Smooth muscle cell (in vitro differentiated cells): ENCODE results near the gene SHE. TPM values are rescaled to one million over a fixed set of nuclear protein-coding genes. Genes with fewer than 3 reads are reported as not detected.

ENCODE experiments used
- DNase-seq: peaks from one replicate; lab custom pipeline; 2025; ENCODE audit not compliant: unreplicated experiment; lab: John Stamatoyannopoulos, UW
- H2AFZ ChIP-seq: fragments of 200-600 bp; sonication (generic); 2 replicates; pipeline ENCODE4 v1.6.0; 2016; ENCODE audit warnings: antibody characterized with exemption, low read depth, mild to moderate bottlenecking
- H3F3A ChIP-seq: fragments of 200-600 bp; sonication (generic); 2 replicates; pipeline ENCODE4 v1.6.0; 2017; ENCODE audit warnings: antibody characterized with exemption, low read depth
- H3K27ac ChIP-seq: fragments of 200-600 bp; sonication (generic); 2 replicates; pipeline ENCODE4 v1.5.1; 2016; ENCODE audit warnings: low read depth, mild to moderate bottlenecking
- H3K27me3 ChIP-seq: fragments of 200-600 bp; sonication (generic); 2 replicates; pipeline ENCODE4 v1.6.1; 2016; ENCODE audit warnings: low read depth, mild to moderate bottlenecking
- H3K36me3 ChIP-seq: fragments of 200-600 bp; sonication (generic); 2 replicates; pipeline ENCODE4 v1.5.1; 2016; ENCODE audit warnings: low read depth
- H3K4me1 ChIP-seq: fragments of 200-600 bp; sonication (generic); 2 replicates; pipeline ENCODE4 v1.5.1; 2016; ENCODE audit warnings: low read depth
- H3K4me2 ChIP-seq: fragments of 200-600 bp; sonication (generic); 2 replicates; pipeline ENCODE4 v1.6.0; 2016; ENCODE audit warnings: mild to moderate bottlenecking
- H3K4me3 ChIP-seq: fragments of 200-600 bp; sonication (generic); 2 replicates; pipeline ENCODE4 v1.5.1; 2016; ENCODE audit warnings: mild to moderate bottlenecking
- H3K79me2 ChIP-seq: fragments of 200-600 bp; sonication (generic); 2 replicates; pipeline ENCODE4 v1.6.0; 2016; ENCODE audit warnings: low read depth, mild to moderate bottlenecking
- H3K9ac ChIP-seq: fragments of 200-600 bp; sonication (generic); 2 replicates; pipeline ENCODE4 v1.6.0; 2016; ENCODE audit warnings: low read depth
- H3K9me3 ChIP-seq: fragments of 200-600 bp; sonication (generic); replicated peaks from 2 replicates; pipeline ENCODE4 v1.5.1; 2016; ENCODE audit warnings: low read depth
- H4K20me1 ChIP-seq: fragments of 200-600 bp; sonication (generic); 2 replicates; pipeline ENCODE4 v1.6.0; 2016; ENCODE audit warnings: low read depth
- CTCF ChIP-seq: fragments of 200-600 bp; sonication (generic); IDR thresholded peaks from 2 replicates; pipeline ENCODE4 v1.5.1; 2017; ENCODE audit warnings: borderline replicate concordance, mild to moderate bottlenecking, antibody characterized with exemption; ENCODE audit not compliant: insufficient read depth, poor library complexity, severe bottlenecking
- WGBS: methylation state at CpG from one replicate; pipeline ENCODE4 v1.1.7; 2016; ENCODE audit warnings: low lambda C conversion rate; 5-methylcytosine and 5-hydroxymethylcytosine counted together
- polyA plus RNA-seq: library from polyadenylated mRNA; unstranded; fragments of >200 nt; fragmentation: Nextera tagmentation; extraction: Ambion mirVana; gene quantifications from 2 replicates; pipeline ENCODE4 v1.2.1, GENCODE V29; 2016
- total RNA-seq: library from RNA; depleted of rRNA; stranded (reverse); fragments of >200 nt; gene quantifications from 2 replicates; pipeline ENCODE4 v1.2.3, GENCODE V29; 2014

SHE gene
- total and polyA plus RNA-seq, 2 experiments from 2014 or later = 0.39 to 0.45 TPM

GRCh38 chr1:154549202-154549770 is 47.1 kb upstream of the SHE start:
- Histone ChIP-seq H3K36me3 (peaks cover 7% of the 10 kb centered on the region), H3K4me2 (no peak overlapping the region), H4K20me1 (peaks cover 26% of the 10 kb centered on the region), H2AFZ (no peak overlapping the region), H3K79me2 (no peaks in the 10 kb centered on the region), H3K4me3 (no peak overlapping the region), H3F3A (peaks cover 12% of the 10 kb centered on the region), H3K27ac (no peak overlapping the region), H3K27me3 (no peaks in the 10 kb centered on the region), H3K4me1 (no peaks in the 10 kb centered on the region), H3K9ac (no peak overlapping the region), H3K9me3 (no peaks in the 10 kb centered on the region)
- 98% methylated on average over 3 of the region's 3 CpGs for WGBS
- DNase-seq = no peak
- no peak for TF ChIP-seq CTCF

- H3K4me3 ChIP-seq = no peak overlapping the region
- peaks cover 12% of the 10 kb centered on the region for H3F3A ChIP-seq
- no peak overlapping the region for H2AFZ ChIP-seq
- H3K9ac ChIP-seq = no peak overlapping the region
- H3K9me3 ChIP-seq = no peaks in the 10 kb centered on the region
- H4K20me1 ChIP-seq = peaks cover 22% of the 10 kb centered on the region
- no peak for TF ChIP-seq CTCF
- H3K27me3 ChIP-seq = no peaks in the 10 kb centered on the region
- H3K4me2 ChIP-seq = no peak overlapping the region
- no peak overlapping the region for H3K27ac ChIP-seq
- no peak for DNase-seq
- WGBS = 92% methylated on average over 1 of the region's 1 CpG
- H3K36me3 ChIP-seq = peaks cover 3% of the 10 kb centered on the region
- H3K79me2 ChIP-seq = no peaks in the 10 kb centered on the region
- no peaks in the 10 kb centered on the region for H3K4me1 ChIP-seq
These were observed 45.8 kb upstream of the SHE start for GRCh38 chr1:154548028-154548427.

GRCh38 chr1:154547105-154547732 is 45.0 kb upstream of the SHE start:
- no peak for DNase-seq
- Histone ChIP-seq H3F3A (peaks cover 8% of the 10 kb centered on the region), H3K79me2 (no peaks in the 10 kb centered on the region), H3K36me3 (no peaks in the 10 kb centered on the region), H2AFZ (no peak overlapping the region), H3K4me2 (no peak overlapping the region), H3K9ac (no peak overlapping the region), H3K4me3 (no peak overlapping the region), H4K20me1 (peaks cover 14% of the 10 kb centered on the region), H3K27me3 (peaks cover 5% of the 10 kb centered on the region), H3K27ac (no peak overlapping the region), H3K9me3 (no peaks in the 10 kb centered on the region), H3K4me1 (no peaks in the 10 kb centered on the region)
- no peak for TF ChIP-seq CTCF
- WGBS = 82% methylated on average over 11 of the region's 11 CpGs
